GM19099 (cell line): ENCODE data around the gene PNPLA2.

Experiments
- POLR2A ChIP-seq: IDR thresholded peaks from 3 replicates; pipeline ENCODE4 v1.6.1; 2011; ENCODE audit warnings: low read depth; ENCODE audit not compliant: insufficient read length; ENCODE audit errors: extremely low read depth

PNPLA2 gene

GRCh38 chr11:813456-814096 is 5.1 kb upstream of the PNPLA2 start:
- no peak for TF ChIP-seq POLR2A

GRCh38 chr11:815675-816432 is 2.9 kb upstream of the PNPLA2 start:
- no peak for TF ChIP-seq POLR2A

GRCh38 chr11:816433-816779 is 2.3 kb upstream of the PNPLA2 start:
- no peak for TF ChIP-seq POLR2A

GRCh38 chr11:819129-819931 is 616 bp downstream of the PNPLA2 start:
- peak; percentile 88 for TF ChIP-seq POLR2A

- no peak for TF ChIP-seq POLR2A
Measured at GRCh38 chr11:819943-820649, 1.4 kb downstream of the PNPLA2 start.

- TF ChIP-seq POLR2A = no peak
Measured at GRCh38 chr11:820655-821511, 2.2 kb downstream of the PNPLA2 start.

GRCh38 chr11:821512-822371 is 3.0 kb downstream of the PNPLA2 start:
- TF ChIP-seq POLR2A = no peak

- TF ChIP-seq POLR2A = no peak
Measured at GRCh38 chr11:823441-824291, 5.0 kb downstream of the PNPLA2 start.

- TF ChIP-seq POLR2A = no peak
Measured at GRCh38 chr11:824292-824880, 5.7 kb downstream of the PNPLA2 start.

GRCh38 chr11:824942-825341 is 6.2 kb downstream of the PNPLA2 start:
- TF ChIP-seq POLR2A = no peak

- TF ChIP-seq POLR2A = no peak
Measured at GRCh38 chr11:825366-826226, 6.9 kb downstream of the PNPLA2 start.
